SK-N-SH treated with all-trans-retinoic acid at 6 μM for 48 hours (cell line): ENCODE results near the gene DDX19B.
"Not testable (repeated sequence)": the region's sequence is repeated elsewhere in the genome, so short reads cannot be mapped to it uniquely, and the experiment has no call there.

Source experiments
- ATAC-seq: fragments of 200-7000 bp; cut with Tn5 transposase; 3 replicates; pipeline ENCODE4 v1.9.1; 2020; ENCODE audit warnings: mild to moderate bottlenecking, moderate library complexity
- CREB5 ChIP-seq: fragments of 250-450 bp; sonication (Bioruptor Pico); IDR thresholded peaks from 2 replicates; pipeline ENCODE4 v1.5.1; 2020; ENCODE audit warnings: low read depth, mild to moderate bottlenecking, moderate library complexity
- ESRRG ChIP-seq: fragments of 250-450 bp; sonication (Bioruptor Pico); IDR thresholded peaks from 2 replicates; pipeline ENCODE4 v1.6.1; 2021; ENCODE audit warnings: mild to moderate bottlenecking
- GLIS3 ChIP-seq: fragments of 250-450 bp; sonication (Bioruptor Pico); IDR thresholded peaks from 2 replicates; pipeline ENCODE4 v1.5.0; 2020; ENCODE audit warnings: mild to moderate bottlenecking, moderate library complexity
- ISL1 ChIP-seq: fragments of 250-450 bp; sonication (Bioruptor Pico); IDR thresholded peaks from 2 replicates; pipeline ENCODE4 v2.1.2; 2022; ENCODE audit warnings: mild to moderate bottlenecking, moderate library complexity
- OSR1 ChIP-seq: fragments of 250-450 bp; sonication (Bioruptor Pico); IDR thresholded peaks from 2 replicates; pipeline ENCODE4 v1.8.0; 2022; ENCODE audit warnings: moderate library complexity, mild to moderate bottlenecking, inconsistent platforms
- PATZ1 ChIP-seq: fragments of 250-450 bp; sonication (Bioruptor Pico); IDR thresholded peaks from 2 replicates; pipeline ENCODE4 v1.8.0; 2020; ENCODE audit warnings: mild to moderate bottlenecking, moderate library complexity, borderline replicate concordance
- POU6F1 ChIP-seq: fragments of 250-450 bp; sonication (Bioruptor Pico); IDR thresholded peaks from 2 replicates; pipeline ENCODE4 v1.8.0; 2021; ENCODE audit warnings: low read depth, mild to moderate bottlenecking, moderate library complexity, borderline replicate concordance
- RARB ChIP-seq: fragments of 250-450 bp; sonication (Bioruptor Pico); IDR thresholded peaks from 2 replicates; pipeline ENCODE4 v1.8.0; 2021; ENCODE audit warnings: mild to moderate bottlenecking, moderate library complexity
- SNAI2 ChIP-seq: fragments of 250-450 bp; sonication (Bioruptor Pico); IDR thresholded peaks from 2 replicates; pipeline ENCODE4 v1.5.0; 2020; ENCODE audit warnings: mild to moderate bottlenecking, moderate library complexity
- TOX ChIP-seq: fragments of 250-450 bp; sonication (Bioruptor Pico); IDR thresholded peaks from 2 replicates; pipeline ENCODE4 v1.8.0; 2021; ENCODE audit warnings: mild to moderate bottlenecking, moderate library complexity, borderline replicate concordance
- ZC3H10 ChIP-seq: fragments of 250-450 bp; sonication (Bioruptor Pico); IDR thresholded peaks from 2 replicates; pipeline ENCODE4 v1.5.1; 2021; ENCODE audit warnings: mild to moderate bottlenecking, moderate library complexity
- ZFP30 ChIP-seq: fragments of 450-650 bp; formaldehyde crosslinking; IDR thresholded peaks from 2 replicates; pipeline ENCODE4 v1.5.0; 2022; ENCODE audit warnings: mild to moderate bottlenecking, moderate library complexity
- ZNF70 ChIP-seq: fragments of 450-650 bp; formaldehyde crosslinking; IDR thresholded peaks from 2 replicates; pipeline ENCODE4 v1.5.0; 2020; ENCODE audit warnings: mild to moderate bottlenecking, moderate library complexity
- ZNF8 ChIP-seq: fragments of 450-650 bp; formaldehyde crosslinking; IDR thresholded peaks from 2 replicates; pipeline ENCODE4 v1.5.0; 2020; ENCODE audit warnings: mild to moderate bottlenecking, moderate library complexity
- TF ChIP-seq, protein P1 (sequence below): fragments of 250-450 bp; sonication (Bioruptor Pico); IDR thresholded peaks from 2 replicates; pipeline ENCODE4 v1.5.1; 2021; ENCODE audit warnings: mild to moderate bottlenecking, moderate library complexity

The DDX19B gene

DNA sequence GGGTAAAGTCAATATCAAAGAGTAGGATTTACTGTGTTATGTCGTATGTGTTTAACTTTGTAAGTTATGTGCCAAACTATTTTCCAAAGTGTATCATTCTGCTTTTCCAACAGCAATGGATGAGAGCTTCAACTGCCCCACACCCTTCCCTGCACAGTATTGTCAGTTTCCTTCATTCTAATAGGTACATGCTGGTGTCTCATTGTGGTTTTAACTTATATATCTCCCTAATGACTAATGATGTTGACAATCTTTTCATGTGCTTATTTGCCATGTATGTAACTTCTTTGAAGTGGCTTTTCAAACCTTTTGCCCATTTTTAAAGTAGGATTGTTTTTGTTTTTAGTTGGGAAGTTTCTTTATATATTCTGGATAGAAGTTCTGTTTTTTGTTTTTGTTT lies 3.8 kb downstream of the DDX19B start:
- ATAC-seq = no peak
- TF ChIP-seq, protein P1, sequence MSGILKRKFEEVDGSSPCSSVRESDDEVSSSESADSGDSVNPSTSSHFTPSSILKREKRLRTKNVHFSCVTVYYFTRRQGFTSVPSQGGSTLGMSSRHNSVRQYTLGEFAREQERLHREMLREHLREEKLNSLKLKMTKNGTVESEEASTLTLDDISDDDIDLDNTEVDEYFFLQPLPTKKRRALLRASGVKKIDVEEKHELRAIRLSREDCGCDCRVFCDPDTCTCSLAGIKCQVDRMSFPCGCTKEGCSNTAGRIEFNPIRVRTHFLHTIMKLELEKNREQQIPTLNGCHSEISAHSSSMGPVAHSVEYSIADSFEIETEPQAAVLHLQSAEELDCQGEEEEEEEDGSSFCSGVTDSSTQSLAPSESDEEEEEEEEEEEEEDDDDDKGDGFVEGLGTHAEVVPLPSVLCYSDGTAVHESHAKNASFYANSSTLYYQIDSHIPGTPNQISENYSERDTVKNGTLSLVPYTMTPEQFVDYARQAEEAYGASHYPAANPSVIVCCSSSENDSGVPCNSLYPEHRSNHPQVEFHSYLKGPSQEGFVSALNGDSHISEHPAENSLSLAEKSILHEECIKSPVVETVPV (CRISPR knock-in tag) = no peak
- TF ChIP-seq ZFP30 (CRISPR knock-in tag) (no peak), ZNF70 (no peak), TOX (CRISPR knock-in tag) (no peak), CREB5 (no peak), ZC3H10 (CRISPR knock-in tag) (no peak), GLIS3 (CRISPR knock-in tag) (no peak), PATZ1 (CRISPR knock-in tag) (no peak), ISL1 (no peak), ESRRG (CRISPR knock-in tag) (no peak)
- TF ChIP-seq, all 23 proteins: peak for 0

GRCh38 chr16:70304892-70305448 lies 6.0 kb downstream of the DDX19B start:
- TF ChIP-seq ZFP30 (CRISPR knock-in tag) = no peak
- no peak for ATAC-seq

GRCh38 chr16:70306880-70307279 lies 7.9 kb downstream of the DDX19B start:
- ATAC-seq = no peak
- peak; percentile 91 for TF ChIP-seq ZNF8 (CRISPR knock-in tag)
- no peak for TF ChIP-seq POU6F1 (CRISPR knock-in tag)

- not testable (repeated sequence) for ATAC-seq
Measured at GRCh38 chr16:70307726-70308125, 8.7 kb downstream of the DDX19B start.

DNA sequence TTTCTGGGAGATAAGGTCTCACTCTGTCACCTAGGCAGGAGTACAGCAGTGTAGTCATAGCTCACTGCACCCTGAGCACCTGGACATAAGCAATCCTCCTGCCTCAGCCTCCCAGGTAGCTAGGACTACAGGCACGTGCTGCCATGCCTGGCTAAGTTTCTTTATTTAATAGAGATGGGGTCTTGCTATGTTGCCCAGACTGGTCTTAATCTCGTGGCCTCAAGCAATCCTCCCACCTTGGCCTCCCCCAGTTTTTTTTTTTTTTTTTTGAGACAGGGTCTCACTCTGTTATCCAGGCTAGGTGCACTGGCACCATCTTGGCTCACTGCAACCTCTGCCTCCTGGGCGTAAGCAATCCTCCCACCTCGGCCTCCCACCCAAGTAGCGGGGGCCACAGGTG lies 21.1 kb downstream of the DDX19B start:
- TF ChIP-seq, protein P1 (CRISPR knock-in tag) = no peak
- ATAC-seq = no peak

DNA sequence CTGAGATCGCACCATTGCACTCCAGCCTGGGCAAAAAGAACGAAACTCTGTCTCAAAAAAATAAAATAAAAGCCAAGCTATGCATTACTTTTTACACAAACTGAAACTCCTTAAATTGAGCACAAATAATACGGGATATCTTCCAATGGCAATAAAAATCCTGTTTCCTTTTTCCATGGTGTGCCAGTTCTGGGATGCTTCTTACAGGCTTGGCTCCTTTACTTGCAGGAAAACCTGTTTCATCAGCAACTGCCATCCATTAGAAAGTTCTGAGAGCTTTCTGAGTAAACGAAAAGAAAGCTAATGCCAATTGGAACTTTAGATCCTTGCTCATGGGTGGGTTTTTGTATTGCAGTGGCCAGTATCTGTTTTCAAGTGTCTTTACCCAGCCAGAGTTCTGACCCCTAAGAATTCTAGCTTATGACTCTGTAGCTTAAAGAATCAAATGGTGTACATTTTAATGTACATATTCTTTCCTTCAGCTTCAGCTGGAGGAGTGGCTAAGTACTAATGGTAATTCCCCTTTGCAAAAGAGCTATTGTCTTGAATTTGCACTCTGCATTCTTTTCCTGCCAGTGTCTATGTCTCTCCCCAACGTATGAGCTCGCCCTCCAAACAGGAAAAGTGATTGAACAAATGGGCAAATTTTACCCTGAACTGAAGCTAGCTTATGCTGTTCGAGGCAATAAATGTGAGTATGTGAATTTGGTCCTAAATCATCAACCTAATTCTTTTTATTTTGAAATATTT lies 26.2 kb downstream of the DDX19B start:
- no peak for ATAC-seq
- TF ChIP-seq ESRRG (CRISPR knock-in tag) (no peak), OSR1 (CRISPR knock-in tag) (no peak), RARB (no peak), SNAI2 (CRISPR knock-in tag) (no peak)
- TF ChIP-seq, all 23 proteins: peak for 0
